Neural crest cell (in vitro differentiated cells): ENCODE data around the gene SUMF2. TPM values are rescaled to one million over a fixed set of nuclear protein-coding genes. Genes with fewer than 3 reads are reported as not detected.
"Not testable (repeated sequence)": the region's sequence is repeated elsewhere in the genome, so short reads cannot be mapped to it uniquely, and the experiment has no call there.

Experiments used
- DNase-seq: peaks from one replicate; pipeline ENCODE4 v3.0.0; 2021; ENCODE audit warnings: low read depth, mixed read lengths, low spot score
- H3K27ac Mint-ChIP-seq: one replicate; pipeline ENCODE4 v1.8.0; 2021; ENCODE audit warnings: mild to moderate bottlenecking, mixed read lengths; ENCODE audit not compliant: unreplicated experiment
- H3K27me3 Mint-ChIP-seq: 2 replicates; pipeline ENCODE4 v1.8.0; 2021; ENCODE audit warnings: low read depth, mild to moderate bottlenecking, mixed read lengths
- H3K36me3 Mint-ChIP-seq: 2 replicates; pipeline ENCODE4 v1.8.0; 2021; ENCODE audit warnings: low read depth, mild to moderate bottlenecking, mixed read lengths
- H3K4me1 Mint-ChIP-seq: 2 replicates; pipeline ENCODE4 v1.8.0; 2021; ENCODE audit warnings: mixed read lengths
- H3K4me3 Mint-ChIP-seq: one replicate; pipeline ENCODE4 v1.8.0; 2021; ENCODE audit warnings: mild to moderate bottlenecking, mixed read lengths
- H3K9me3 Mint-ChIP-seq: 2 replicates; pipeline ENCODE4 v1.8.0; 2021; ENCODE audit warnings: mixed read lengths
- CTCF ChIP-seq: fragments of 200-600 bp; sonication (generic); conservative IDR thresholded peaks from 2 replicates; pipeline ENCODE4 v1.5.0; 2021; ENCODE audit warnings: antibody characterized with exemption, mild to moderate bottlenecking
- total RNA-seq: library from RNA; stranded (reverse); gene quantifications from 2 replicates; pipeline ENCODE4 v1.2.1, GENCODE V29; 2021

The SUMF2 gene
- total RNA-seq, 1 donor from 2014 or later = 85.9 TPM

GRCh38 chr7:56051339-56052191 is 12.5 kb upstream of the SUMF2 start, which contains the start of the genes CCT6A and PSPH:
CCT6A (plus strand) TSS chr7:56051765; CDS start chr7:56051849, 84 bp downstream.
PSPH (minus strand) TSS chr7:56051444; CDS start chr7:56021212, 30,232 bp downstream.
- H3K27me3 Mint-ChIP-seq = no peaks in the 10 kb centered on the region
- H3K4me3 Mint-ChIP-seq = peak within 1 kb of the TSS; percentile 97
- H3K27ac Mint-ChIP-seq = peak within 1 kb of the TSS; percentile 99

GRCh38 chr7:56053379-56053778 is 10.7 kb upstream of the SUMF2 start:
- Mint-ChIP-seq H3K27me3 (no peaks in the 10 kb centered on the region), H3K9me3 (no peaks in the 10 kb centered on the region), H3K36me3 (peaks cover 5% of the 10 kb centered on the region), H3K4me1 (peaks cover 38% of the 10 kb centered on the region), H3K27ac (no peak overlapping the region), H3K4me3 (peak overlapping the region; percentile 97)
- DNase-seq = no peak
- no peak for TF ChIP-seq CTCF

More at GRCh38 chr7:56051339-56052191, 12.5 kb upstream of the SUMF2 start, which contains the start of the genes CCT6A and PSPH:
- TF ChIP-seq CTCF = no peak
- peak; percentile 92 for DNase-seq
- Mint-ChIP-seq H3K9me3 (no peaks in the 10 kb centered on the region), H3K36me3 (peaks cover 3% of the 10 kb centered on the region), H3K4me1 (peaks cover 43% of the 10 kb centered on the region)

DNA sequence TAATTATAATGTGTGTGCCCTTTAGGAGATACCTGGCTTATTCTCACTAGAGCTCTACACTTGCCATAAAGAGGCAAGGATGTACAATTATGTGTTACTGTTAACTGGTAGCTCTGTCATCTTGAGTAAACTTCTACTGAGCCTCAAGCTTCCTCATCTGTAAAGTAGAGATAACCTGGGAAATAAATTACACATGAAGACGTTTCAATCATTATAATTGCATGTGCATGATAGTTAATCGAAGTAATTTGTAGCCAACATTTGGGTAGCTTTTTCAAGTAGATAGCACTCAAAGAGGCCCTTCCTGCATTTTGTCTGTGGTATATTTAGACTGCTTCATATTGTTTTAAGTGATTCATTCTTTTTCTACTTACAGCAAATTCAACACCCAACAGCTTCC is 10.1 kb upstream of the SUMF2 start:
- Mint-ChIP-seq H3K36me3 (peaks cover 7% of the 10 kb centered on the region), H3K27me3 (no peaks in the 10 kb centered on the region), H3K4me1 (peaks cover 38% of the 10 kb centered on the region), H3K27ac (no peak overlapping the region), H3K9me3 (no peaks in the 10 kb centered on the region), H3K4me3 (peak overlapping the region; percentile 97)
- no peak for DNase-seq
- TF ChIP-seq CTCF = no peak

DNA sequence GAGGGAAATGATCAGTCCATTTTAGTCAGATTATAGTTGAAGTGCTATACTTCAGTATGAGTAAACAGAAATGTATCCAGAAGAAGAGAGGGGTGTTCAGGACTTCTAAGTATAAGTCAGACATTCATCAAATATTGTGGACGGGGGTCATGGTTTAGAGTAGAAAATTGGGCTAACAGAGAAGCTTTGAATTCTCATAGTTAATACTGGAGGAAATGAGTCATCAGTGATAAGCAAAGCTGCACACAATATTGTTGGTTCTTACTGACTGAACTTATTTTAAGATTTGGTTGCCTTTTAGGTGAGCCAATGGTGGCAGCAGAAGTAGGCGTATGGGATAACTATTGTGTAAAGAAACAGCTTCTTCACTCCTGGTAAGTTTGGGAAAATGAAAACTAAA is 1.7 kb upstream of the SUMF2 start:
- DNase-seq = no peak
- Mint-ChIP-seq H3K27ac (no peak overlapping the region), H3K36me3 (peaks cover 20% of the 10 kb centered on the region), H3K4me1 (peaks cover 26% of the 10 kb centered on the region), H3K9me3 (no peaks in the 10 kb centered on the region), H3K4me3 (peak overlapping the region; percentile 45), H3K27me3 (no peaks in the 10 kb centered on the region)
- no peak for TF ChIP-seq CTCF

DNA sequence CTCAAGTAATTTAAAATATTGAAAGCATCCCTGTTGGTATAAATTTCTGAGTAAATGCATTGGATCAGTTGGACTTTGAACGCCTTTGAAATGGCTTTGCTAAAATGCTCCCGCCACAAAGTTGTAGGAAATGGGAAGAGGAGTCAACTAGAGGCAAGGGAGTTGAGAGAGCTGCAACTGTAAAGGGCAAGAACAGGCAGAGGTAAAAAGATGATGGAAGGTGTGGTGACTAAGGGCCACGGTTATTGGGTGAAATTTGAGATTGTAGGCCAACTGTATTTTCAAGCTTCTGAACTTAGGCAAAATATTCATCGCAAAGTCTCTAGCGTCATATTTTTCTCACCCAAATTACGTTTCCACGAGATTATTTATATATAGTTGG is 595 bp upstream of the SUMF2 start:
- Mint-ChIP-seq H3K4me1 (peaks cover 26% of the 10 kb centered on the region), H3K4me3 (peak overlapping the region; percentile 94), H3K27me3 (no peaks in the 10 kb centered on the region), H3K27ac (no peak overlapping the region), H3K9me3 (no peaks in the 10 kb centered on the region), H3K36me3 (peaks cover 16% of the 10 kb centered on the region)
- no peak for TF ChIP-seq CTCF
- no peak for DNase-seq

DNA sequence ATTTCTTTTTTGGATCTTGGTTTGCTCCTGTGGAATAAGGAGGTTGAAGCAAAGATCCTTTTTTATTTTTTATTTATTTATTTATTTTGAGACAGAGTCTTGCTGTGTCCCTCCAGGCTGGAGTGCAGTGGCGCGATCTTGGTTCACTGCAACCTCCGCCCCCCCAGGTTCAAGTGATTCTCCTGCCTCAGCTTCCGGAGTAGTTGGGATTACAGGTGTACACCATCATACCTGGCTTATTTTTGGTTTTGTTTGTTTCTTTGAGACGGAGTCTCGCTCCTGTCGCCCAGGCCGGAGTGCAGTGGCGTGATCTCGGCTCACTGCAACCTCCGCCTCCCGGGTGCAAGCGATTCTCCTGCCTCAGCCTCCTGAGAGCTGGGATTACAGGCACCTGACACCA is 2.3 kb downstream of the SUMF2 start:
- not testable (repeated sequence) for DNase-seq, H3K9me3 Mint-ChIP-seq, H3K27ac Mint-ChIP-seq, H3K4me3 Mint-ChIP-seq, H3K27me3 Mint-ChIP-seq
- Mint-ChIP-seq H3K36me3 (peaks cover 21% of the 10 kb centered on the region), H3K4me1 (peaks cover 26% of the 10 kb centered on the region)
